Measurements from ENCODE around the gene LILRB3.
"Not testable (repeated sequence)": the region's sequence is repeated elsewhere in the genome, so short reads cannot be mapped to it uniquely, and the experiment has no call there.

The LILRB3 gene

DNA sequence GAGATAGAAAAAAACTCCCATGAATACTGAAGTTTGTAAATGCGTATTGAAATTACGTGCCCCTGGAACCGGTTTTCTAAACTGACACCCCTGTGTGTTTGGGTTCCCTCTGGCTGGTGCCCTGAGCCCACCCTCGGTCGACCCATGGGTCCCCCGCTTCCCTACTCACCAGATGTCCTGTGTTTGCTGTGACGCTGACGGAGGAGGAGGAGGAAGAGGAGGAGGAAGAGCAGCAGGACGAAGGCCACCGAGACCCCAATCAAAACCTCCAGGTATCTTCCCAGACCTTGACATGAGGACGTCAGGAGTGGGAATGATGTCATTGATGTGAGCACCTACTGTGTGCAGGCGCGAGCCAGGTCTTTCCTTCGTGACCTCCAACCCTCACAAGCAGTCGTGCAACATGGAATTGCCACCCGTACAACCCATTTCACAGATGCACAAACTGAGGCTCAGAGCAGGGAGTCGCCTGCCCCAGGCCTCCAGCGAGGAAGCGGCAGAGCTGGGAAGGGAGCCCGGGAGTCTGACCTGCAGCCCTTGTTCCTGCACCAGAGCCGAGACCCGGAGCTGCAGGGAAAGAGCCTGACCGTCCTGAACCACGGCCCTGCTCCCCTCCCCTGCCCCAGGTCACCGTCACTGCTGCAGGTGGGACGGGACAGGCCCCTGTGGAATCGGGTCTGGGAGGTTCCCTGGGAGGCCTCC lies 3.7 kb downstream of the LILRB3 start:
- no peak for DNase-seq (ENCODE audit: low read depth)
- TF ChIP-seq, protein P1, sequence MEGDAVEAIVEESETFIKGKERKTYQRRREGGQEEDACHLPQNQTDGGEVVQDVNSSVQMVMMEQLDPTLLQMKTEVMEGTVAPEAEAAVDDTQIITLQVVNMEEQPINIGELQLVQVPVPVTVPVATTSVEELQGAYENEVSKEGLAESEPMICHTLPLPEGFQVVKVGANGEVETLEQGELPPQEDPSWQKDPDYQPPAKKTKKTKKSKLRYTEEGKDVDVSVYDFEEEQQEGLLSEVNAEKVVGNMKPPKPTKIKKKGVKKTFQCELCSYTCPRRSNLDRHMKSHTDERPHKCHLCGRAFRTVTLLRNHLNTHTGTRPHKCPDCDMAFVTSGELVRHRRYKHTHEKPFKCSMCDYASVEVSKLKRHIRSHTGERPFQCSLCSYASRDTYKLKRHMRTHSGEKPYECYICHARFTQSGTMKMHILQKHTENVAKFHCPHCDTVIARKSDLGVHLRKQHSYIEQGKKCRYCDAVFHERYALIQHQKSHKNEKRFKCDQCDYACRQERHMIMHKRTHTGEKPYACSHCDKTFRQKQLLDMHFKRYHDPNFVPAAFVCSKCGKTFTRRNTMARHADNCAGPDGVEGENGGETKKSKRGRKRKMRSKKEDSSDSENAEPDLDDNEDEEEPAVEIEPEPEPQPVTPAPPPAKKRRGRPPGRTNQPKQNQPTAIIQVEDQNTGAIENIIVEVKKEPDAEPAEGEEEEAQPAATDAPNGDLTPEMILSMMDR (IDR thresholded peaks at IDR 0.05; ENCODE audit: low read depth, low read length, missing control alignments), result no peak
- no peak overlapping the region for H3K4me3 ChIP-seq (ENCODE audit: low read depth, low read length)

DNA sequence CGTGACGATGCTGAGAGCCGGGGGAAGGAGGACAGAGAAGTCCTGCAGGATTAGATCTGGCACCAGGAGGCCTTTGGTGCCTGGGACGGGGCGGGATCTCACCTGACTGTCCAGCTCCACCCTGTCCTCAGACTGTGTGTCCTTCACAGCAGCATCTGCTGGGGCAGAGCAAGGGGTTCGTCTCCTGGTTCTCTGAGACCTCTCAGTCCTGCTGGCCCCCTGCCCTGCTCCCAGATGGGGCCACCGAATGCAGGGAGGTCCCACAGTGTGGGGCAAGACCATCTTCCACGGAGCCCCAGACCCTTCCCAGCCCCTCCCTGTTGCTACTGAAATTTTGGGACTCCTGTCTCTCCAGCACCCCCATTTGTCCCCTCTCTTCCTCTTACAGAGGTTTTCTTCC lies 4.5 kb downstream of the LILRB3 start:
- H3K4me3 ChIP-seq (ENCODE audit: low read depth, low read length), result no peak overlapping the region
- no peak for DNase-seq (ENCODE audit: low read depth)
- TF ChIP-seq, protein P1 (IDR thresholded peaks at IDR 0.05; ENCODE audit: low read depth, low read length, missing control alignments), result no peak

DNA sequence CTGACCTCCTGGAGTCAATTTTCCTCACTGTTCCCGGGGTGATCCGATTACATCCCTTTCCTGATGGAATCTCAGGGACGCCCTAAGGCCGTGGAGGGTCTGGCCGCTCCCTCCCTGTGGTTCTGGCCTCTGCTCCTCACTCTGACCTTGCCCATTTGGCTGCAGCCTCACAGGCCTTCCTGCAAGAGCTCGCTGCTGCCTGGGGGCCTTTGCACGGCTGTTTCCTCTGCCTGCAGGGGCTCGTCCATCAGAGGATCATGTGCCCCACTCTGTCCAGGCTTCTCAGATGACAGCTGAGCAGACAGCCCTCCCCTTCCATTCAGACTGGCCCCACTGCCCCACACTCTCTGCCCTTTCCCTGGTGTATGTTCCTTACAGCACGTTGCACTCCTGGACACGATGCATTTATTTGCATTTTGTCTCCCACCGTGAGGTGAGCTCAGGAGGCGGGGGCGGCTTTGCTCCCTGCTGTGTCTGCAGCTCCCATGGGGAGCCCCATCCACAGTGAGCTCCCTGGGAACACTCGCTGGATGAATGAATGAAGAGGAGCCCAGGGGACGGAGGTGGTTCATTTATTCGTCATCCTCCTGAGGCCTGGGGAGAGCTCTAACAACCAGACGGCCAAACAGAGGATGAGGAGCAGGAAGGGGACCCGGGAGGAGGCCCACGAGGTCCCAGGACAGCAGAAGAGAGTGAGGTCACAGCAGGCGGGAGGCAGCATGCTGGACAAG lies 5.1 kb downstream of the LILRB3 start:
- H3K4me3 ChIP-seq (ENCODE audit: low read depth, low read length); DNase-seq (ENCODE audit: low read depth): not testable (repeated sequence)

DNA sequence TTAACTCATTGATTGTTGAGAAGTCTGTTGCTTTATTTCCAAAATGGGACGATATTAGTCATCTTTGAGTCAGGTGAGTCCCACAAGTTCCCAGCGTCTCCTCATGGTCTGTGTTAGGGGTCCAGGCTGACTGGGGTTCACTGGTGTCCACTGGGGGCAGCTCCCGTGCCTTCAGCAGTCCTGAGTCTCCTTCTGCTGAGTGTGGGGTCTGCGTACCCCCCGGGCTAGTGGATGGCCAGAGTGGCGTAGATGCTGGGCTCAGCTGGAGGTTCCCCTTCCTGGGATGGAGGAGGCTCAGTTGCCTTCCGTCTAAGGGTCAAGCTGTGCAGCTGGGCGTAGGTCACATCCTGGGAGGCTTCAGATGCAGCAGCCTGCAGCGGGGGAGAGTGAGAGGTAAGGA lies 5.9 kb downstream of the LILRB3 start:
- H3K4me3 ChIP-seq (ENCODE audit: low read depth, low read length), result no peak overlapping the region
- DNase-seq (ENCODE audit: low read depth), result no peak
- TF ChIP-seq, protein P1 (IDR thresholded peaks at IDR 0.05; ENCODE audit: low read depth, low read length, missing control alignments), result no peak

DNA sequence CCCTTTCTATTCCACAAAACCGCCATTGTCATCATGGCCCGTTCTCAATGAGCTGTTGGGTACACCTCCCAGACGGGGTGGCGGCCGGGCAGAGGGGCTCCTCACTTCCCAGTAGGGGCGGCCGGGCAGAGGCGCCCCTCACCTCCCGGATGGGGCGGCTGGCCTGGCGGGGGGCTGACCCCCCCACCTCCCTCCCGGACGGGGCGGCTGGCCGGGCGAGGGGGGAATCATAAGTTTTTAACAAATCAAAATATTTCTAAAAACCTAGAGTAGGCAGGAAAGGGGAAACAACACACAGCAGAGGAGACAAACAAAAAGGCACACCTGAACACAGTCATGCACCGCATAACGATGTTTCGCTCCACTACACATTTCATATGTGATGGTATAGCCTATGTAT lies 8.1 kb downstream of the LILRB3 start:
- H3K4me3 ChIP-seq (ENCODE audit: low read depth, low read length); DNase-seq (ENCODE audit: low read depth): not testable (repeated sequence)

DNA sequence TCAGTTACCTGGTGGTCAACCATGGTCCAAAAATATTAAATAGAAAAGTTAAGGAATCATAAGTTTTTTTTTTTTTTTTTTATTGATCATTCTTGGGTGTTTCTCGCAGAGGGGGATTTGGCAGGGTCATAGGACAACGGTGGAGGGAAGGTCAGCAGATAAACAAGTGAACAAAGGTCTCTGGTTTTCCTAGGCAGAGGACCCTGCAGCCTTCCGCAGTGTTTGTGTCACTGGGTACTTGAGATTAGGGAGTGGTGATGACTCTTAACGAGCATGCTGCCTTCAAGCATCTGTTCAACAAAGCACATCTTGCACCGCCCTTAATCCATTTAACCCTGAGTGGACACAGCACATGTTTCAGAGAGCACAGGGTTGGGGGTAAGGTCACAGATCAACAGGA lies 8.6 kb downstream of the LILRB3 start:
- H3K4me3 ChIP-seq (ENCODE audit: low read depth, low read length); DNase-seq (ENCODE audit: low read depth): not testable (repeated sequence)

DNA sequence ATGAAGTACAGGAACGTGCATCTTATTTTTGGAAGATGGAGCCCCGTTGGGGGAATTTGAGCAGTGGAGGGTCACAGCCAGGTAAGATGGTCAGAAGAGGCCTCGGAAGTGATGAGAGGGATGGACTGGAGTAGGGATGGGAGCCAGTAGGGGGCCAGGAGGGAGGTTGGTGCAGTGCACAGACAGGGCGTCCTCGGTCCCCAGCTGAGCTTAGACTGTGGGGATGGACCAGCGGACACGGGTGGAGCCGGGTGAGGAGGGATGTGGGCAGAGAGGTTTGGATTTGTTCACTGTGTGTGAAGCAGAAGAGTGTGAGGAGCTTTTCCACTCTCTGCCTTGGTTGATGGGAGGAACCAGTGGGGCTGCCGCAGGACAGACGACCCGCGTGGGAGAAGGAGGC lies 11.6 kb downstream of the LILRB3 start:
- DNase-seq (ENCODE audit: low read depth), result no peak
- no peak overlapping the region for H3K4me3 ChIP-seq (ENCODE audit: low read depth, low read length)
- TF ChIP-seq, protein P1 (IDR thresholded peaks at IDR 0.05; ENCODE audit: low read depth, low read length, missing control alignments), result no peak

DNA sequence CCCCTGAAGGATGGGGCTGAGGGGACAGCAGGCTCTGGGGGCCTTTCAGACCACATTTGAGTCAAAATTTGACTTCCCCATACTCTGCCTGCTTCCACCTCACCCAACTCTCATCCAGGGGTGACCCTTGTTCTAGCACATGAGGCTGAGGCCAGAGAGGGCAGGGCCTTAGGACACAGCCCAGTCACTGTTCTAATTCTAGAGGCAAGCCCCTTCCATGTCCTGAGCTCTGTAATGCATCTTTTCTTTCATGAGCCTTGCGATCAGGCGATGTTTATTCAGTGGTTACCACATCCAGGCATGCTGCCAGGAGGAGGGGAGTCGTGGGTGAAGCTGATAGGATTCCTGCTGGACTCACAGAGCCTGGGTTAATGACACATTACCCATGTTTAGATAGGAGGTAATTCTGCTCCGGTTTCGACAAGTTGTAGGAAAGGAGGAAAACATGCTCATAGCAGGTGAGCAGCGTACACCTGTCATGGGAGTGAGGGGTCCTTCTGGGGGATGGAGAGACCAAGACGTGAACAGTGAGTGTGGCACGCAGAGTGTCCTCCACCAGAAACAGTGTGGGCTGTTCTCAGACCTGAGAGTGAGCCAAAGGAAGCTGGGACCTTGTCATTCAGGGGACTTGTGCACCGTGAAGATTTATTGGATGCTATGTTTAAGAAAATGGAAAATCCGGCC lies 12.9 kb downstream of the LILRB3 start:
- TF ChIP-seq, protein P1 (IDR thresholded peaks at IDR 0.05; ENCODE audit: low read depth, low read length, missing control alignments), result no peak
- DNase-seq (ENCODE audit: low read depth), result no peak
- H3K4me3 ChIP-seq (ENCODE audit: low read depth, low read length), result no peak overlapping the region
